OCI-LY1 (cell line): ENCODE data around the gene LEKR1.
A peak's percentile ranks its signal among the peaks of the same experiment; 100 is the strongest.

ENCODE experiments used
- H2AFZ ChIP-seq: fragments of 200-600 bp; sonication (generic), shearing (Covaris generic); 2 replicates; pipeline ENCODE4 v1.6.0; 2014; ENCODE audit warnings: antibody characterized with exemption, mild to moderate bottlenecking, low read length
- H3F3A ChIP-seq: fragments of 200-600 bp; sonication (generic), shearing (Covaris generic); 2 replicates; pipeline ENCODE4 v1.6.0; 2014; ENCODE audit warnings: mild to moderate bottlenecking, antibody characterized with exemption, low read length, moderate library complexity; ENCODE audit not compliant: insufficient read depth
- H3K27ac ChIP-seq: fragments of 200-600 bp; sonication (generic); 2 replicates; pipeline ENCODE4 v1.5.1; 2014; ENCODE audit warnings: low read length, mixed run types, mild to moderate bottlenecking, low read depth; ENCODE audit not compliant: poor library complexity, severe bottlenecking
- H3K27me3 ChIP-seq: fragments of 200-600 bp; sonication (generic); 2 replicates; pipeline ENCODE4 v1.6.0; 2014; ENCODE audit warnings: antibody characterized with exemption, mild to moderate bottlenecking, low read length, moderate library complexity; ENCODE audit not compliant: insufficient read depth
- H3K36me3 ChIP-seq: fragments of 200-600 bp; sonication (generic); 2 replicates; pipeline ENCODE4 v1.6.1; 2014; ENCODE audit warnings: mild to moderate bottlenecking, antibody characterized with exemption, low read length, moderate library complexity, mixed read lengths; ENCODE audit not compliant: insufficient read depth
- H3K4me1 ChIP-seq: fragments of 200-600 bp; sonication (generic); 2 replicates; pipeline ENCODE4 v1.5.1; 2014; ENCODE audit warnings: mild to moderate bottlenecking, low read length, moderate library complexity; ENCODE audit not compliant: insufficient read depth, severe bottlenecking
- H3K4me2 ChIP-seq: fragments of 200-600 bp; sonication (generic), shearing (Covaris generic); 2 replicates; pipeline ENCODE4 v1.6.1; 2014; ENCODE audit warnings: low read length
- H3K4me3 ChIP-seq: fragments of 200-600 bp; sonication (generic); 2 replicates; pipeline ENCODE4 v1.5.1; 2014; ENCODE audit warnings: low read length, low read depth, mild to moderate bottlenecking, mixed read lengths; ENCODE audit not compliant: poor library complexity, severe bottlenecking
- H3K79me2 ChIP-seq: fragments of 200-600 bp; shearing (Covaris generic); 2 replicates; pipeline ENCODE4 v1.6.1; 2016; ENCODE audit warnings: mixed run types, low read length, mixed read lengths; ENCODE audit not compliant: insufficient read depth
- H3K9ac ChIP-seq: fragments of 200-600 bp; sonication (generic), shearing (Covaris generic); 2 replicates; pipeline ENCODE4 v1.6.1; 2014; ENCODE audit warnings: mild to moderate bottlenecking, low read length, mixed read lengths
- H3K9me2 ChIP-seq: fragments of 200-600 bp; sonication (generic), shearing (Covaris generic); 2 replicates; pipeline ENCODE4 v1.6.1; 2014; ENCODE audit warnings: low read depth, mild to moderate bottlenecking, low read length, mixed read lengths
- H3K9me3 ChIP-seq: fragments of 200-600 bp; shearing (Covaris generic); 2 replicates; pipeline ENCODE4 v1.6.1; 2014; ENCODE audit warnings: low read length, mixed read lengths
- H4K20me1 ChIP-seq: fragments of 200-600 bp; sonication (generic), shearing (Covaris generic); 2 replicates; pipeline ENCODE4 v1.6.0; 2016; ENCODE audit warnings: mild to moderate bottlenecking, low read length; ENCODE audit not compliant: insufficient read depth
- EZH2 ChIP-seq: fragments of 200-600 bp; sonication (generic), shearing (Covaris generic); IDR thresholded peaks from 2 replicates; pipeline ENCODE4 v1.8.0; 2017; ENCODE audit warnings: borderline replicate concordance, mixed run types, mild to moderate bottlenecking, antibody characterized with exemption, low read length, moderate library complexity, mixed read lengths
- TF ChIP-seq, protein P1 (sequence below): fragments of 200-600 bp; sonication (generic), shearing (Covaris generic); IDR thresholded peaks from 2 replicates; pipeline ENCODE4 v1.5.1; 2017; ENCODE audit warnings: mild to moderate bottlenecking, antibody characterized with exemption, low read length, moderate library complexity, mixed read lengths

The LEKR1 gene

DNA sequence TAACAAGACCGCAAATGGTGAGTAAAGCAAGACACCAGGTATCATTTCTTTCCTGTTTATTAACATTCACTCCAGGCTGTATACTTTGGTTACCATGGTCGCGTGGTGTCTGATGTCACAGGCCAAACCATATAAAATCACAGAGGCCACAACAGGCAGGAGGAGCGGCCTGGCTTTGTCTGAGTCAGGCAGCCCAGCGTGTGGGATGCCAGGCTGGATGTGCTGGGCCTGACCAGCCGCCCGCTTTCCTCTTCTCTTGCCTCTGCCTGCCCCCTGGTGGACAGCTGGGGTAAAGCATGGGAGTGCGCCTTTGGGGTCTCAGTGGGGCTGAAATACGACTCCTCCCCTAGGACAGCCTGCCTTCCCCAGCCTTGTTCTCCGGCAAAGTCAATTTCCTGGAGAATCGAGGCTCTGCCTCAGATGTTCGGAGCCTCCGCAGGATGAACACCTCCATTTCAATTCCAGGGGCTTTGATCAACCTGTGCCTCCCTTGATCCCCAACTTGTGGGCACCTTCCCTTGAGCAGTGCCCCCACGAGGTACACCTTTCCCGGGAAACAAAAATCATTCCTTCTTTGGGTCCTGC is 255.6 kb downstream of the LEKR1 start:
- Histone ChIP-seq H3K4me1 (peaks cover 50% of the 10 kb centered on the region), H3K9me3 (no peaks in the 10 kb centered on the region), H3K4me2 (no peak overlapping the region; the same call in 1 of the 2 replicates), H3K27me3 (no peaks in the 10 kb centered on the region), H3K27ac (no peak overlapping the region), H4K20me1 (no peaks in the 10 kb centered on the region), H3F3A (no peaks in the 10 kb centered on the region), H2AFZ (no peak overlapping the region), H3K9ac (no peak overlapping the region), H3K4me3 (no peak overlapping the region), H3K9me2 (no peaks in the 10 kb centered on the region), H3K36me3 (no peaks in the 10 kb centered on the region), H3K79me2 (no peaks in the 10 kb centered on the region)
- TF ChIP-seq, protein P1, sequence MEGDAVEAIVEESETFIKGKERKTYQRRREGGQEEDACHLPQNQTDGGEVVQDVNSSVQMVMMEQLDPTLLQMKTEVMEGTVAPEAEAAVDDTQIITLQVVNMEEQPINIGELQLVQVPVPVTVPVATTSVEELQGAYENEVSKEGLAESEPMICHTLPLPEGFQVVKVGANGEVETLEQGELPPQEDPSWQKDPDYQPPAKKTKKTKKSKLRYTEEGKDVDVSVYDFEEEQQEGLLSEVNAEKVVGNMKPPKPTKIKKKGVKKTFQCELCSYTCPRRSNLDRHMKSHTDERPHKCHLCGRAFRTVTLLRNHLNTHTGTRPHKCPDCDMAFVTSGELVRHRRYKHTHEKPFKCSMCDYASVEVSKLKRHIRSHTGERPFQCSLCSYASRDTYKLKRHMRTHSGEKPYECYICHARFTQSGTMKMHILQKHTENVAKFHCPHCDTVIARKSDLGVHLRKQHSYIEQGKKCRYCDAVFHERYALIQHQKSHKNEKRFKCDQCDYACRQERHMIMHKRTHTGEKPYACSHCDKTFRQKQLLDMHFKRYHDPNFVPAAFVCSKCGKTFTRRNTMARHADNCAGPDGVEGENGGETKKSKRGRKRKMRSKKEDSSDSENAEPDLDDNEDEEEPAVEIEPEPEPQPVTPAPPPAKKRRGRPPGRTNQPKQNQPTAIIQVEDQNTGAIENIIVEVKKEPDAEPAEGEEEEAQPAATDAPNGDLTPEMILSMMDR = peak; percentile 100
- no peak for TF ChIP-seq EZH2

DNA sequence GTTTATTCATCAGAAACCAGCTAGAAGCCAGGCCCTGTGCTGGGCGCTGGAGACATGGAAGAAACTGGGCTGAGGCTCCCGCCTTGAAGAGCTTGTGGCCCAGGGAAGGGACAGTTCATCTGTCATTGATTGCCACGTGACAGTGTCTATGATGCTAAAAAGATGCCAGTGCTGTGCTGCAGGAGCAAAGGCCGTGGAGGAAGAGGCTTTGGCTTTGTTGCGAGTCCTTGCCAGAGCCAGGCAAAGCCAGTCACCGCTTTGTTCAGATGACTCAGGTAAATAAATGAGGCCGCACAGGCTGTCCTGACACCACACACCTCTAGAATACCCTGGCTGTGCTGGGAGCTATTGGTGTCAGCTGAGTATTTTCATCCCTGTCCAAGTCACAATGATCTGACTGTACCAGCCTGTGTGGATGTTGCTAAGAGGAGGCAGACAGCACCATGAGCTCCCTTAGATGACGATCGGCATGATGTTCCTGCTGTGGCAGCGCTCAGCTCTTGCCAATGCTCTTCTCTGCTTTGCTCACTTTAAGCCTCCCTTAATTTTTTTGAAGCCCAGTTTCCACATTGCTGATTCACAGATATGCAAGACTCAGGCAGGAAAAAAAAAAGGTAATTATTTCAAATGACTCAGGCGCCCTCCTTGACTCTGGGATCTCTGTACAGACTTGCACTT is 256.3 kb downstream of the LEKR1 start:
- H3K4me1 ChIP-seq = peaks cover 51% of the 10 kb centered on the region
- H3K4me3 ChIP-seq = no peak overlapping the region
- H4K20me1 ChIP-seq = no peaks in the 10 kb centered on the region
- no peaks in the 10 kb centered on the region for H3K27me3 ChIP-seq
- H3K4me2 ChIP-seq = no peak overlapping the region
- H3F3A ChIP-seq = no peaks in the 10 kb centered on the region
- H3K79me2 ChIP-seq = no peaks in the 10 kb centered on the region
- no peaks in the 10 kb centered on the region for H3K36me3 ChIP-seq
- no peak overlapping the region for H2AFZ ChIP-seq
- no peak for TF ChIP-seq EZH2
- TF ChIP-seq, protein P1 = no peak
- no peak overlapping the region for H3K27ac ChIP-seq
- no peak overlapping the region for H3K9ac ChIP-seq
- H3K9me2 ChIP-seq = no peaks in the 10 kb centered on the region
- no peaks in the 10 kb centered on the region for H3K9me3 ChIP-seq

DNA sequence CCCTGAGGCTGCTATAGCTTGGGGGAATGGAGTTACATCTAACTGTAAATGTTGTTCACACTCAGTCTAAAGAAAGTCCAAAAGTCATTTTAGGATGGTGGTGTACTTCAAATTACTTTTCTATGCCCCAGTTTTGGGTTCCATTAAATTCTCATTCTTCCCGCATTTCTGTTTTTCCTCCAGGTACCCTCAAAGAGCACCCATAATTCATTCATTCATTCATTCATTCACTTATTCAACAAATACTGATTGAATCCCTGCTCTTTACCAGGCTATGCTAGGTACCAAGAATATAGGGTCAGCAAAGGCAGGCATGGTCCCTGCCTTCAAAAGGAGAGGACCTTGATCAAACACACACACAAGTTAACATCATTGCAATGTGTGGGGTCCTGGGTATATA is 257.7 kb downstream of the LEKR1 start:
- Histone ChIP-seq H3K4me2 (no peak overlapping the region), H3K9me3 (no peaks in the 10 kb centered on the region), H3K79me2 (no peaks in the 10 kb centered on the region), H3K9ac (no peak overlapping the region), H3K27ac (no peak overlapping the region), H3F3A (no peaks in the 10 kb centered on the region), H3K4me3 (no peak overlapping the region), H3K36me3 (no peaks in the 10 kb centered on the region), H3K9me2 (no peaks in the 10 kb centered on the region), H3K27me3 (no peaks in the 10 kb centered on the region), H2AFZ (no peak overlapping the region), H3K4me1 (peaks cover 52% of the 10 kb centered on the region), H4K20me1 (no peaks in the 10 kb centered on the region)
- no peak for TF ChIP-seq EZH2
- TF ChIP-seq, protein P1 = no peak
